SKM-1 (cell line): ENCODE data around the gene TFB2M.

Experiments used
- DNase-seq: peaks from one replicate; lab custom pipeline; 2025; ENCODE audit not compliant: unreplicated experiment; lab: John Stamatoyannopoulos, UW

The TFB2M gene

DNA sequence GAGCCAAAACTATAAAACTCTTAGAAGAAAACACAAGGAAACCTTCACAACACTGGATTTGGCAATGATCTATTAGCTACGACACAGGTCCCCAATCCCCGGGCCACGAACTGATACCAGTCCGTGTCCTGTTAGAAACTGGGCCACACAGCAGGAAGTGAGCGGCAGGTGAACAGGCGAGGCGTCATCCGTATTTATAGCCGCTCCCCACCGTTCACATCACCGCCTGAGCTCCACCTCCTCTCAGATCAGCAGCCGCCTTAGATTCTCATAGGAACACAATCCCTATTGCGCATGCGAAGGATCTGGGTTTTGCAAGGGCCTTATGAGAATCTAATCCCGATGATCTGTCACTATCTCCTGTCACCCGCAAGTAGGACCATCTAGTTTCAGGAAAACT is 11.9 kb downstream of the TFB2M start:
- DNase-seq = no peak

DNA sequence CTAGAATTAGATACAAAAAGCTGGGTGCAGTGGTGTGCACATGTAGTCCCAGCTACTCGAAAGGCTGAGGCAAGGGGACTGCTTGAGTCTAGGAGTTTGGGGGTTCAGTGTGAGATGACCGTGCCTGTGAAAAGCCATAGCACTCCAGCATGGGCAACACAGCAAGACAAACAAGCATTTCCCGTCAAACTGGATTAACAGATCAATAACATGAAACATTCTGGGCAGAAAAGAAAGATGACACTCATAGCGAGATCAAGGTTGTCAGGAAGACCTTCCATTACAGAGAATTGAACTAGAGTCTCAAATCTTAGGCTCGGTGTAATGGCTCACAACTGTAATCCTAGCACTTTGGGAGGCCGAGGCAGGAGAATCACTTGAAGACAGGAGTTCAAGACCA is 14.0 kb downstream of the TFB2M start:
- DNase-seq = no peak

DNA sequence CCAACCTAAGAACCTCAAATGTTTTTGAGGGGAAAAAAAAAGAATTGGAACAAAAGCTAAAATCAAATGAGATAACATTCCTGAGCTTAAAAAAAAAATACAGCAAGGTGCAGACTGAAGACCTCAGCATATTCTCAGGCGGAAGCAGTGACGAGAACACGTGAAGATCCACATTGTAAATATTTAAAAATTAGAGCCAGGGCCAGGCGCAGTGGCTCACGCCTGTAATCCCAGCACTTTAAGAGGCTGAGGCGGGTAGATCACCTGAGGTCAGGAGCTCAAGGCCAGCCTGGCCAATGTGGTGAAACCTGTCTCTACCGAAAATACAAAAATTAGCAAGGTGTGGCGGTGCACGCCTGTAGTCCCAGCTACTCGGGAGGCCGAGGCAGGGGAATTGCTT is 15.7 kb downstream of the TFB2M start:
- DNase-seq = no peak

DNA sequence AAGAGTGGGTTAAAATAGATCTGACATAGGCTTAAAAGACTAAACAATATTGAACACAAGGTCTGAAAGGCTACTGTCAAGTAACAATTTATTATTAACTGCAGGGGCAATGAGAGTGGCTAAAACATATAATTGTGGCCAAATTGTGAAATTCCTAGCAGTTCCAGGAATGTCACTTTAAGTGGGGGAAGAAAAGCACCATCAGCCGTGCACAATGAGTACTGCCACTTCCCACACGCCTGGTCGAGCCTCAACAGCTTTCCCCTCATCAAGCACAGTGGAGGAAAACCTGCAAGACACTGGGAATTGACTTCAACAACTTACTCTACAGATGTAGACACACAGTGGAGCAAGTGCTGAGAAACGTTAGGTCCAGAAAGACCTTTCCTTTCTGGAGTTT is 16.4 kb downstream of the TFB2M start:
- no peak for DNase-seq

DNA sequence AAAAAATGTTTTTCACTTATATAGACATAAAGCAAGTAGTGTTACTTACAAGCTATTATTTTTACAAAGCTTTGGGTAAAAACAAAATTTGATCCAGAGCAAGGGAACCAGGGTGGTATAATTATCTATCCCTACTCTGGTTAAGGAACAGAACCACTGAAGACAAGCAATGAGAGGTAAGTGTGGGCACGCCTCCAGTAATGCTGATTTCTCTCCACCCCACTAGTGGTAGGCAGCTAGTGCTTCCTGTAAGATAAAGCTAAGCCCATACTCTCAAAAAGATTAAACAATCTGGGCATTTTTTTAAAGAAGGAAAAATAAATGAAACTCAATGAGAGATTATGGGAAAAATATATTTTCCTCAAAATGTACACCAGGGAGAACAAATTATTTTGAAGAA is 22.1 kb downstream of the TFB2M start:
- DNase-seq = no peak

DNA sequence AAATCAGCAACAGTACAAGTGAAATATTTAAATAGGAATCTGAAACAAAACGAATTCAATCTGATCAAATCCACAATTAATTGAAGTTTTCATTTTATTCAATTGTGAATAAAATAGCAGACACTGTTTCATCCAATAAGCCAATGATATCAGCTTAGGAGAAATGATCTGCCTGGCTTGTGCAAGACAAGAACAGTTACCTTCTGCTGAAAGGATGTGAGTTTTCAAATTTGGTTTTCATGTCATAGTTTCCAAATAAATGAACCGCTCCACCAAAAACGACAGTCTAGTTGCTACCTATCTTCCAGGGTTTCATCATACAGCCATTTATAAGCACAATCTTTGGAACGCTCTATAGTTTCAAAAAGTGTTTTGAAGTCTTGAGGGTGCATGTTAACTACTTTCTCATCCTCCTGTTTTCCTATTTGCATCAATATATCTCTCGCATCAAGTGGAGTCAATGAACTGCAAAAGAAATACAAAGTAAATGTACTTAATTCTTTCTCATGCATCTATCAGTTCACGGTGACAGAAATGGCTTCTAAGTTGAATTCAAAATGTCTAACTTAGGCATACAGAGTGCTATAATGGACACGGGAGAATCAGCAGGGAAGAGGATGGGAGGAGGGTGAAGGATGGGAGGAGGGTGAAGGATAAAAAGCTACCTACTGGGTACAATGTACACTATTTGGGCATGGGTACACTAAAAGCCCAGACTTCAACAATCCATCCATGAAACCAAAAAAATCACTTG is 25.1 kb downstream of the TFB2M start:
- DNase-seq = no peak

DNA sequence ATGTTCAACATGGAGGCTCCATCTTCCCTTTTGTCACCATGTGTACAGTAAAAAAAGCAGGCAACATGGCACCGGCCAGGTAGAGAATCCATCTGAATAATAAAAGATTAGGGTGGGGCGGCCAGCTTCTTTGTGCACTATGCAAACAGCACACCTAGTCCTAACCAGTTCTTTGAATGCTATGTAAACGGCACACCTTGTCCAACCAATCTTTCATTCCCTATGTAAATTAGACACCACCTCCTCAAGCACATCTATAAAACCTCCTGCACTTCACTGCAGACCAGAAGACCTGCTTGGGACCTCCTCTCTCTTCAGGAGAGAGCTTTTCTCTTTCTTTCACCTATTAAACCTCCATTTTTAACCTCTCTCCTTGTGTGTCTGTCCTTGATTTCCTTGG is 28.2 kb downstream of the TFB2M start:
- no peak for DNase-seq

DNA sequence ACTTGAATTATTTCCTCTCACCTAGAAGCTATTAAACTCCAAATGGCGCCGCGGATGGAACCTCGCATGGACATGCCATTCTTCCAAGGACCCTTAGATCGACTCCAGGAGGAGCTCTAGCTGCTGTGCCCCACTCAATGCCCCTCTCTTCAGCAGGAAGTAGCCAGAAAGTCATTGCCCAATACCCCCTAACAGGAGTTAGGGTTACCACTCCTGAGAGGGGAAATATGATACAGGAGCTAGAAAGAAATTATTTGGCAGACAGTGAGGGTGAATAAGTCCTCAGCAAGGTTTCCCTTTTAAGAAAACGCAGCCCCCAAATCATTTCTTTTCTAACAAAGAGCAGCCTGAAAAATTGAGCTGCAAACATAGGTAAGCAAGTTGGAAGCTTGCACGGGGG is 28.6 kb downstream of the TFB2M start:
- no peak for DNase-seq

DNA sequence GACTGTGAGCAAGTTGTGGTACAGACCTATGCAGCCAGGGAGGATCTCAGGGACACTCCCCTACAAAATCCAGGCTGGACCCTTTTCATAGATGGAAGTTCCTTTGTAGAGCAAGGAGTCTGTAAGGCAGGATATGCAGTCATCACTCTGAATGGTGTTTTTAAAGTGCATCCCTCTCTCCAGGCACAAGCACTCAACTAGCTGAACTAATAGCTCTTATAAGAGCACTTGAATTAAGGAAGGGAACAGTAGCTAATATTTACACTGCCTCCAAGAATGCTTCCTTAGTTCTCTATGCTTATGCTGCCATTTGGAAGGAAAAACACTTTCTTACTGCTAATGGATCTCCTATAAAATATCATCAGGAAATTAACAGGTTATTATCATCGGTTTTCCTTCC is 31.9 kb downstream of the TFB2M start:
- DNase-seq = no peak

DNA sequence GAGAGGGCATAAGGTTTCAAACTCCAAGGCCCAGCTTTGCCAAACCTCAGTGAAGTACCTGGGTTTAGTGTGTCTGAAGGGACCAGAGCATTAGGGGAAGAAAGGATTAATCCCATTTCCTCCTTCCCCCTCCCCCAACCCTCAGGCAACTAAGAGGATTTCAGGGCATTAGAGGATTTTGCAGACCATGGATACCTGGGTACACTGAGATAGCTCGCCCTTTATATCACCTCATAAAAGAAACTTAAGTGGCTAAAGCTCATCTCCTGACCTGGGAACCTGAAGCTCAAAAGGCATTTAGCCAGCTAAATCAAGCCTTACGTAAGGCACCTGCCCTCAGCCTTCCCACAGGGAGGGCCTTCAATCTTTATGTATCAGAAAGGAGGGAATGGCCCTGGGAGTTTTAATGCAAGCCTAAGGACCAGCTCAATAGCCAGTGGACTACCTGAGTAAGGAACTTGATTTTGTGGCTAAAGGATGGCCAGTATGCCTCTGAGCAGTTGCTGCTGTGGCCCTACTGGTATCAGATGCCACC is 32.6 kb downstream of the TFB2M start:
- DNase-seq = no peak

DNA sequence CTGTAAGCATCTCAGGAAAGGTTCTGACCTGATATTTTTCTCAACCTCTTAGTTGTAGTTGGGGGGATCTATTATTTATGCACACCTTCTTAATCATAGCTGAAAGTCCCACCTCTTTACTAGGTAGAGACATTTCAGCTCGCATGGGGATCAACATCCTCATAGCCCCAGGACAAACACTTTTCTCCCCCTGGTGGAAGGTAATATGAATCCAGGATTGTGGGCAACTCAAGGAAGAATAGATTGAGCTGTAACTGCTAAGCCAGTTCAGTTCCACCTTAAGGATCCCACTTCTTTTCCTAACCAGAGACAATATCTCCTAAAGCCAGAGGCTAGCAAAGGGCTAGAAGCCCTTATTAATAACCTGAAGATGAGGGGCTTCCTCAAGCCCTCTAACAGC is 33.5 kb downstream of the TFB2M start:
- no peak for DNase-seq

DNA sequence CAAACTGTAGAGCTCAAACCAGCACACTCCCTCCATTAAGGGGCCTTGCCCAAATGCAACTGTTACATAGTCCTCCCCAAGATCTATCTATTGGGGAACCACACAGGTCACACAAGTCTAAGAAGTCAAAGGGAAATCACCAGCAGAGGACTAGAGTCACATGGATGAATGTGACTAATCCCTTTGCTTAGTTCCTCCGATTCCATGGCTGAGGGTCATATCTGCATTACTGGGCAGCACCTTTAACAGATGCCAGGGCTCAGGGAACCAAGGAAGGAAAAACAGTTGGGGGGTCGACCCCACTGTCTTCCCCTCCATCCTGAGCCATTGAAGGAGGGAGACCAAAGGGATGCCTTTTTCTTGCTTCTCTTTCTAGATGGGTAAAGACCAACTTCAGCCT is 35.6 kb downstream of the TFB2M start:
- no peak for DNase-seq

DNA sequence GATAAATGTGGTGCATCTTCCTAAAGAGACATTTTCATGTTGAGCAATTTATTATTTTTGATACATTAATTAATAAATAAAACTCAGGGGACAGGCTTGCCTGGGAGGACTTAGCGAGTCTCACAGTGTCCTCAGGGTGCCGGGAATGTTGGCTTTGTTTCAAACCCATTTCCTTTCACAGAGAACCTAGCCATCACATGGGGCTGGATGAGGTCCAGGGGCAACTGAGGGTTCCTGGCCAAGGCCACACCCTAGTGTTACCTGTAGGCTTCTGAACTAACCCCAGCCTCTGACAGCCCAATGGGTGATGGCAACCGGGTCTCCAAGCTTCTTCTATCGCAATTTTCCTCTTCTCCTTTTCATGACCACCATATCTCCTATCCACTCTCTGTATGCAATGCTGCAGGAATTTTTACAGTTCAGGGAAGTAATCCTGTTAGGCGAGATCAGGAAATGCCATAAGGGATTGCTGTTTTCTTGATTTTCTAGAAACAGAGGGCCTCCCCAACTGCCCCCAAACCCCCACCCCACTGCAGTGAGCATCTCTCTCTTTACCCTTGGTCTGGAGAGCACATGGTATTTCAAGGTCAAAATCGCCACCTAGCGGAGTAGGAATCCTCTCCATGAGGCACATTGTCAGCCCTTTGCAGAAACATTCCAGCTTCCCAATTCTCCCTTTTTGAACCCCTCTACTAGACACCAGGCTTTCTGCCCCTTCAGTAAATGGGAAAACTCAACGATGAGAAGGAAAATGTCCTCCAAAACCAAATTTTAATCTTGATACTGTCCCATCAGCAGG is 36.9 kb downstream of the TFB2M start:
- no peak for DNase-seq

DNA sequence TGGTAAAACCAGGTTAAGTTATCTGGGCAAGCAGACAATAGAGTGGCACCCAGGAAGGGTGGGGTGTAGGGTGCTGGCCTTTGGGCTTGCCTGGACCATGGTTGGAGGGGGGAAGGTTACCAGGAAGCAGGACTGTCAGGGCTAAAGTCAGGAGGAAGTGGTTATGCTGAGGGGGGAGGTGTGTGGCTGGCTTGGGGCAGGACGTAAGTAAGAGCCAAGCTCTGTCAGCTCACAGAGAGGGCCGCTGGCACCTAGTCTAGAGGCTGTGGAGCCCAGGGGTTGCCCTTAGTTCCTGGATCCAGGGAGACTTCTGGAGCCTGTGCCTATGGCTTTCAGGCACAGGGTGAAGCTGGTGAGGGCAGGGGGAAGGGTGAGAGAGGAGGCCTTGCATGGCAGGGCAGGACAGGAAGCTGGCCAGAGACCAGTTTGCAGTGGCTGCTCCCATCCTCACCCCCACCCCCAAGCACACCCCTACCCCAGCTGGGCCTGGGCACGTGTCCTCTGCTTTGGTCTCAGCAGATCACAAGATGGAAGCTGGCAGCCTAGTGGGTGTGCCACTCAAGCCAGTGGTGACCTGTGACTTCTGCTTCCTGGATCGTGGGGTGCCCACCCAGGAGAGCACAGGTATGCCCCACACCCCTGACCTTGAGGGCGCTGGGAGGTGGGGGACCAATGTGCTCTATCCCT is 38.5 kb downstream of the TFB2M start:
- peak; percentile 94 for DNase-seq

DNA sequence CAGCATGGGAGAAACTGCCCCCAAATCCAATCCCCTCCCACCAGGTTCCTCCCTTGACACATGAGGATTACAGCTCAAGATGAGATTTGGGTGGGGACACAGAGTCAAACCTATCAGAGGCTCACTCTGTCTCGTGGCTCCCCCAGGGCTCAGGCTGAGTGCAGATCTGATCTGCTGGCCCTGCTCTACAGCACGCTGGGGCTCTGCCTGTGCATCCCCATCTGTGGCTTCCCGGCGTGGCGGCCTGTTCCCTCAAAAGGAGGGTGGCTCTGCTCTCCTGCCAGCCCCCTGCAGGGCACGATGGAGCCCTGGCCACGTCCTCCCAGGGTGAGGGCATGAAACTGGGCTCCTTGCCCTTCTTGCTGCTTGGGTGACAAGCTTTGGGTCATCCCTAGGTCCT is 39.1 kb downstream of the TFB2M start:
- no peak for DNase-seq

DNA sequence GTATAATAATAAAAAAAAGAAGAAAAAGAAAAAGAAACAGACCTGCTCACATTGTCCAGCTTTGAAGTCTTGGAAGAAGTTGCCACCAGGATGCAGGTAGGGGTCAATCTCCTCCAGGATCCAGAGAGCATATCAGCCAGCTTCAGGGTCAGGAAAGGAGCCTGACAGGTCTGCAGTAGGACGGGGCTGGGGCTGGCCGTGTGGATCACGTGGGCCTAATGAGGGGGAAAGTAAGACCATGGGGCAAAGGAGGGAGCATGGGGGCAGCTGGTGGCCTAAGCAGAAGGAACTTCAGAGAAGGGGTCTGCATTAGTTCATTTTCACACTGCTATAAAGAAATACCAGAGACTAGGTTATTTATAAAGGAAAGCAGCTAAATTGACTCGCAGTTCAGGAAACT is 39.7 kb downstream of the TFB2M start:
- DNase-seq = no peak

DNA sequence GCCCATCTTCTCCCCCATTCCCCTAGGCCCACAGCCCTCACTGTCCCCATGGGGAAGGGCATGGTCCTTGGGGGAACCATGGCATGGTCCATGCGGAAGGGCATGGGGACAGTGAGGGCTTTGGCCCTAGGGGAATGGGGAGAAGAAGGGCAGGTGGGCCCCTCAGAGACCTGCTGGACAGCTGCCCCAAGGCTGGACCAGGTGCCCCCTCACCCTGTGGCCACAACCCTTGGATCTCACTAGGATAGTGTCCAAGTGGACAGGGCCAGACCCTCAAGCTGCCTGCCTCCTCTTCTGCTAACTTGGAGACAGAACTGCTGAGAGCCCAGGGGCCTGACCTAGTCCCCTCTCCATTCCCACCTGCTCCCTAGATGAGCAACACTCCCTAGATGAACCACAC is 46.5 kb downstream of the TFB2M start:
- no peak for DNase-seq

DNA sequence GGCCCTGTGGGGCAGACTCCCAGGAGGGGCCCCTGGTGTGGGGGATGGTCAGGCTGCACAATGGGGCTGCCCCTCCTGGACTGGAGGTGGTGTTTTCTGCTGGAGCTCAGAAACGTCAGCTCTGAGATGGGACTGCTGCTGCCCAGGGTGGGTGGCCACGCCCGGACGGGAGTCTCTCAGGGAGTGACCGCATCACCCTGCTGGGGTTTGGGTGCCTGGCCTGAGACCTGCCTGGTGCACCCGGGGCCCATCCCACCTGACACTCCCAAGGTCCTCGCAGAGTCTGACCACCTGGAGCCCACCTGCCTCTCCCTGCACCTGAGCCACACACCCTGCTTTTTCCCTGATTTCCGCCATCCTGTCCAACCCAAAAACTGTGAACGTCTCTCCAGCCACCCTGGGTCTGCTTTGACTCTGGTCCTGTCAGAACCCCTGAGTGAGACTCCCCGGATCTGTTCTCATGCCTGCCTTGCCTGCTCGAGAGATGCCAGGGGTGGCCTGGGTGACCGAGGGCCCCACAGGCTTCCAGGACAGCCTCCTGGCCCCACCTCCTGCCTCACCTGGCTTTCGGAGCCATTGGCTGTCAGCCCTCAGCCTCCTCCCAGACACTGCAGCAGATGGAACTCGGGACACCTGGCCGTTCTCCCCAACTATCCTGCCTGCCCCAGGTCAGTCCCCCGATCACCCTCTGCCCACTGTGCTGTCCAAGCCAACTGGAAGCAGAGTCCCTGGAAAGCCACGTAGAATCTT is 47.4 kb downstream of the TFB2M start:
- DNase-seq = no peak

DNA sequence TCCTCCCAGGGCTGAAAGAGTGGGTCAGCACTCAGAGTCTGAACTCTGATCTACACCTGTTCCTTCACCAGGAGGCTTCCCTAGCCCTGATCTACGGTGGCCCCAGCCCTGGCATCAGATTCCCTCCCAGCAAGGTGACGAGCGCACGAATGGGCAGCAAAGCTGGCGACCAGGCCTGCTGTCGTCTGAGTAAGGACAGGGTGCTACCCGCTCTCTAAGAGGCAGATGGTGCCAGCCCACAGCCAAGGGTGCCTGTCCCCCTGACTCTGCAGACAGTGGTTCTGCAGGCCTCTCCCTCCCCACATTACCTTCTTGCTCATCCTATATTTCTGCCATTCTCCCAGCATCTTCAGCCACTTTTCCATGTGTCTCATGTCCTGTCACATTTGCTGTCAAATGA is 48.7 kb downstream of the TFB2M start:
- no peak for DNase-seq

DNA sequence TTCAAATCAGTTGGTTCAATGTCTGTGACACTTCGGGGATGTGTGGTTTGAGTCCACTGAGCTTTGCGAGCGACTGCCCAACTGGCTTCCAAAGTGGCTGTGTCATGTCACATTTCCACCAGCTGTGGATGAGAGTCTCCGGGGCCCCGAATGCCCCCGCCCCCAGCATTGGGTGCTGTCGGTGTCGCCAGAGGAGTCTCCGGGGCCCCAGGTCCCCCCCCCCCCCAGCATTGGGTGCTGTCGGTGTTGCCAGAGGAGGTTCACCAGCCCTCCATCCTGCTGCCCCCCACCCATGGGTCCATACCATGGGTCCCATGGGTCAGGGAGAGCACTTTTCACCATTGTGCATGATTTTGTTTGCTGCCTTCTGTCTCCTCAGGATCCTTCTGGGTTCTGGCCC is 49.9 kb downstream of the TFB2M start:
- DNase-seq = no peak

DNA sequence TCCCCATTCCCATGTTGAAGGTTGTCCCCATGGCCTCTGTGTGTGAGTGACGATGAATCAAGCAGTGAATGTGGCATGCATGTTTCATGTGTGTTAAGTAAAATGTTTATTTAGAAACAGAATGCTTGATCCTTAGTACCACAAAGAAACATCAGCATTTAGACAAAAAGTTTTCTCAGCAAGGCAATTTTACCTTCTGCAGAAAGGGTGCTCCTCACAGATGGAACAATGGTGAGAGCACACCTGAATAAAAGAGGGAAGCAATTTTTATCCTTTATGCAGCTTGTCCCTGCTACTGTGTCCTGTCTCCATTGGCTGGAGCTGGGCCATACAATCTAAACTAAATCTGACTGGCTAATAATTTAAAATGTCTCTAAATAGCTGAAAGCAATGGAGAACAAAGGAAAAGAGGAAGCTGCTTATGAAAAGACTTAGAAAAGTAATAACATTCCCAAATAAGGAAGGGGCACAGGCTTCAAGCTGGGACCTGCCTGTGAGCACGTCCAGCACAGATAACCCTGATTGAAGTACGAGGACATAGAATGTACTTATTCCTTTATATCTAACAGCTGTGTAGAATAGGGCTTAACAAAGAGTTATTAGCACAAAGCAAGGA is 50.6 kb downstream of the TFB2M start:
- peak; percentile 23 for DNase-seq
